H1 (cell line): ENCODE results near the gene UPP1. TPM values are rescaled to one million over a fixed set of nuclear protein-coding genes. Genes with fewer than 3 reads are reported as not detected.

ENCODE experiments used
- CTCF ChIA-PET: fragments of 300-600 bp; sonication (Branson Sonifier 250); formaldehyde crosslinking; loops from one replicate; lab custom pipeline; 2021; ENCODE audit not compliant: partially characterized antibody; lab: Charles Lee
- POLR2A ChIA-PET: fragments of 300-600 bp; sonication (Branson Sonifier 250); formaldehyde crosslinking; loops from one replicate; lab custom pipeline; 2021; ENCODE audit warnings: inconsistent platforms; ENCODE audit not compliant: partially characterized antibody; lab: Charles Lee
- DNase-seq, 2 experiments: peaks; one replicate each; pipeline versions ENCODE4 v3.0.0 to v3.0.0-alpha.2; 2010 to 2022; ENCODE audit warnings: low spot score in 2 of 2, low read depth in 1 of 2, mixed read lengths in 1 of 2
- FAIRE-seq: peaks from 2 replicates; lab custom pipeline; 2011; peaks lifted over from hg19 to GRCh38; lab: Jason Lieb, UNC
- H2AFZ ChIP-seq: 2 replicates; pipeline ENCODE4 v1.8.1; 2012; ENCODE audit warnings: low read length, inconsistent platforms
- H2AK5ac ChIP-seq: 2 replicates; pipeline ENCODE4 v1.6.1; 2013; ENCODE audit warnings: low read depth, low read length
- H2BK120ac ChIP-seq: replicated peaks from 2 replicates; pipeline ENCODE3; 2013; ENCODE audit warnings: low read depth, low read length, inconsistent platforms
- H2BK12ac ChIP-seq: 2 replicates; pipeline ENCODE4 v1.6.1; 2013; ENCODE audit warnings: low read depth, low read length
- H2BK15ac ChIP-seq: 2 replicates; pipeline ENCODE4 v1.6.1; 2013; ENCODE audit warnings: low read length
- H2BK20ac ChIP-seq: 2 replicates; pipeline ENCODE4 v1.6.1; 2013; ENCODE audit warnings: low read length
- H2BK5ac ChIP-seq: 2 replicates; pipeline ENCODE4 v1.6.1; 2013; ENCODE audit warnings: low read depth, low read length
- H3K14ac ChIP-seq: 2 replicates; pipeline ENCODE4 v1.6.1; 2013; ENCODE audit warnings: inconsistent platforms; ENCODE audit not compliant: insufficient read length
- H3K18ac ChIP-seq: 2 replicates; pipeline ENCODE4 v1.6.1; 2013; ENCODE audit warnings: low read length; ENCODE audit errors: extremely low read depth
- H3K23ac ChIP-seq: 2 replicates; pipeline ENCODE4 v1.6.1; 2013; ENCODE audit warnings: inconsistent platforms; ENCODE audit not compliant: insufficient read length
- H3K23me2 ChIP-seq: 2 replicates; pipeline ENCODE4 v1.6.1; 2013; ENCODE audit warnings: low read depth, low read length
- H3K27ac ChIP-seq: 2 replicates; pipeline ENCODE4 v1.6.1; 2011; ENCODE audit warnings: low read depth, low read length, inconsistent platforms
- H3K27me3 ChIP-seq, 4 experiments: replicated peaks in 1 of 4; 1 replicate in 1 of 4; 2 replicates in 3 of 4; pipeline versions ENCODE4 v1.6.1 to v1.8.1; 2011 to 2013; ENCODE audit warnings: low read length in 3 of 4, mild to moderate bottlenecking in 3 of 4, inconsistent platforms in 2 of 4, mixed read lengths in 2 of 4, moderate library complexity in 1 of 4; ENCODE audit not compliant: control insufficient read depth in 3 of 4, insufficient read depth in 3 of 4; ENCODE audit errors: extremely low read depth in 1 of 4
- H3K36me3 ChIP-seq, 4 experiments: 2 replicates each; pipeline versions ENCODE4 v1.6.1 to v1.8.1; 2011 to 2013; ENCODE audit warnings: mild to moderate bottlenecking in 4 of 4, low read length in 3 of 4, moderate library complexity in 2 of 4, control low read depth in 1 of 4, inconsistent platforms in 1 of 4; ENCODE audit not compliant: insufficient read depth in 4 of 4, control insufficient read depth in 2 of 4
- H3K4ac ChIP-seq: replicated peaks from 2 replicates; pipeline ENCODE3; 2013; ENCODE audit warnings: low read length, low read depth, mixed read lengths, inconsistent platforms; ENCODE audit not compliant: insufficient read length
- H3K4me1 ChIP-seq, 4 experiments: replicated peaks in 1 of 4; 1 replicate in 1 of 4; 2 replicates in 3 of 4; pipeline versions ENCODE4 v1.6.1 to v1.8.1; 2011 to 2013; ENCODE audit warnings: low read length in 3 of 4, inconsistent platforms in 2 of 4, mixed read lengths in 1 of 4; ENCODE audit not compliant: insufficient read depth in 4 of 4, control insufficient read depth in 3 of 4
- H3K4me2 ChIP-seq, 2 experiments: 2 replicates each; pipeline versions ENCODE4 v1.6.1 to v1.8.1; 2011 to 2013; ENCODE audit warnings: low read depth in 2 of 2, low read length in 2 of 2, control low read depth in 1 of 2, inconsistent platforms in 1 of 2, mild to moderate bottlenecking in 1 of 2; ENCODE audit not compliant: insufficient read depth in 1 of 2
- H3K4me3 ChIP-seq, 4 experiments: fragments of 200-600, 300-600 bp in 1 of 4; sonication (generic), shearing (Covaris generic), sonication (Bioruptor Twin) in 1 of 4; 2 replicates each; pipeline versions ENCODE4 v1.5.1 to v1.8.1; 2011 to 2016; ENCODE audit warnings: low read length in 4 of 4, low read depth in 3 of 4, control low read depth in 2 of 4, inconsistent platforms in 2 of 4, mild to moderate bottlenecking in 2 of 4, mixed read lengths in 1 of 4, moderate library complexity in 1 of 4; ENCODE audit not compliant: insufficient read depth in 2 of 4; ENCODE audit errors: extremely low read depth in 1 of 4
- H3K56ac ChIP-seq: replicated peaks from 2 replicates; pipeline ENCODE3; 2013; ENCODE audit warnings: low read depth, mild to moderate bottlenecking, mixed read lengths, low read length, inconsistent platforms; ENCODE audit not compliant: insufficient read length
- H3K79me1 ChIP-seq: 2 replicates; pipeline ENCODE4 v1.6.1; 2013; ENCODE audit warnings: low read depth, low read length, control low read depth
- H3K79me2 ChIP-seq, 2 experiments: 2 replicates each; pipeline versions ENCODE4 v1.6.1 to v1.8.1; 2012 to 2013; ENCODE audit warnings: low read length in 2 of 2, mild to moderate bottlenecking in 2 of 2, inconsistent platforms in 1 of 2; ENCODE audit not compliant: insufficient read depth in 2 of 2, control insufficient read depth in 1 of 2
- H3K9ac ChIP-seq, 4 experiments: replicated peaks in 1 of 4; 1 replicate in 1 of 4; 2 replicates in 3 of 4; pipeline versions ENCODE4 v1.6.1 to v1.8.1; 2011 to 2013; ENCODE audit warnings: low read depth in 3 of 4, low read length in 3 of 4, control low read depth in 2 of 4, mild to moderate bottlenecking in 2 of 4, moderate library complexity in 2 of 4, inconsistent platforms in 1 of 4; ENCODE audit errors: extremely low read depth in 1 of 4
- H3K9me3 ChIP-seq, 2 experiments: 2 replicates each; pipeline versions ENCODE4 v1.6.1 to v1.8.1; 2012 to 2013; ENCODE audit warnings: mild to moderate bottlenecking in 2 of 2, moderate library complexity in 2 of 2, control low read depth in 1 of 2, inconsistent platforms in 1 of 2, low read depth in 1 of 2, low read length in 1 of 2, mixed read lengths in 1 of 2; ENCODE audit not compliant: insufficient read depth in 2 of 2
- H4K20me1 ChIP-seq, 2 experiments: replicated peaks in 1 of 2; 2 replicates each; pipeline versions ENCODE3 to v1.8.1; 2011 to 2013; ENCODE audit warnings: inconsistent platforms in 2 of 2, low read length in 2 of 2, mild to moderate bottlenecking in 1 of 2; ENCODE audit not compliant: insufficient read depth in 2 of 2, control insufficient read depth in 1 of 2
- H4K5ac ChIP-seq: 2 replicates; pipeline ENCODE4 v1.6.1; 2013; ENCODE audit warnings: low read length, low read depth, mixed read lengths, inconsistent platforms; ENCODE audit not compliant: insufficient read length
- H4K8ac ChIP-seq: 2 replicates; pipeline ENCODE4 v1.8.0; 2013; ENCODE audit warnings: mild to moderate bottlenecking, moderate library complexity, low read length, inconsistent platforms; ENCODE audit not compliant: insufficient read depth; ENCODE audit errors: extremely low read depth
- H4K91ac ChIP-seq: replicated peaks from 2 replicates; pipeline ENCODE3; 2013; ENCODE audit warnings: low read length, mixed read lengths, inconsistent platforms; ENCODE audit not compliant: insufficient read length
- CBX8 ChIP-seq: fragments of 300-800, 300-1000 bp; sonication (generic); IDR thresholded peaks from 2 replicates; pipeline ENCODE4 v1.7.1; 2016; ENCODE audit warnings: low read depth, low read length, borderline replicate concordance
- CTBP2 ChIP-seq: IDR thresholded peaks from 2 replicates; pipeline ENCODE4 v1.7.0; 2011; ENCODE audit warnings: borderline replicate concordance, mild to moderate bottlenecking, moderate library complexity, mixed read lengths, low read length; ENCODE audit not compliant: insufficient read depth, insufficient read length
- HDAC2 ChIP-seq, 2 experiments: fragments of 300-600 bp in 1 of 2; sonication (generic) in 1 of 2; IDR thresholded peaks; 2 replicates each; pipeline ENCODE4 v1.6.1; 2011 to 2012; ENCODE audit warnings: low read depth in 2 of 2, low read length in 2 of 2, mild to moderate bottlenecking in 2 of 2, moderate library complexity in 2 of 2, borderline replicate concordance in 1 of 2, inconsistent platforms in 1 of 2
- JUN ChIP-seq: IDR thresholded peaks from 2 replicates; pipeline ENCODE4 v1.6.1; 2011; ENCODE audit warnings: low read depth, mild to moderate bottlenecking, improper control_type of control experiment, low read length
- KDM5A ChIP-seq: fragments of 200-600 bp; IDR thresholded peaks from 2 replicates; pipeline ENCODE4 v1.7.1; 2012; ENCODE audit warnings: mild to moderate bottlenecking, low read length, inconsistent platforms, mixed read lengths
- NANOG ChIP-seq: IDR thresholded peaks from 2 replicates; pipeline ENCODE4 v1.6.1; 2011; ENCODE audit warnings: low read length, low read depth, mild to moderate bottlenecking, inconsistent platforms; ENCODE audit not compliant: insufficient read depth, poor library complexity, severe bottlenecking
- POLR2A ChIP-seq, 2 experiments: IDR thresholded peaks; 1 replicate in 1 of 2; 2 replicates in 1 of 2; pipeline ENCODE4 v1.6.1; 2011; ENCODE audit warnings: low read depth in 2 of 2, low read length in 2 of 2, mild to moderate bottlenecking in 2 of 2; ENCODE audit errors: control extremely low read depth in 1 of 2
- POU5F1 ChIP-seq: IDR thresholded peaks from 2 replicates; pipeline ENCODE4 v1.6.1; 2011; ENCODE audit warnings: low read depth, mild to moderate bottlenecking, low read length, moderate library complexity
- SUZ12 ChIP-seq: fragments of 200-600 bp; sonication (generic); IDR thresholded peaks from 2 replicates; pipeline ENCODE4 v1.6.1; 2012; ENCODE audit warnings: mild to moderate bottlenecking, inconsistent platforms, low read length, moderate library complexity, mixed read lengths
- WGBS, 2 experiments: shearing (Covaris generic) in 1 of 2; methylation state at CpG; one replicate each; pipeline versions ENCODE4 v1.1.6 to v1.1.7; 2013 to 2015; ENCODE audit warnings: low lambda C conversion rate in 2 of 2, mixed read lengths in 2 of 2, inconsistent platforms in 1 of 2, low coverage in 1 of 2, missing lambda C conversion rate in 1 of 2; ENCODE audit not compliant: insufficient replicate concordance in 2 of 2, insufficient coverage in 1 of 2, insufficient read length in 1 of 2; ENCODE audit errors: extremely low coverage in 1 of 2, missing lambda C conversion rate in 1 of 2; 5-methylcytosine and 5-hydroxymethylcytosine counted together
- polyA plus RNA-seq, 7 experiments: library from polyadenylated mRNA; depleted of rRNA in 3 of 7; stranded (reverse) in 5 of 7; unstranded in 2 of 7; fragments of >200 nt in 5 of 7; fragments of 200-250 nt in 2 of 7; gene quantifications; 1 replicate in 5 of 7; 2 replicates in 1 of 7; 4 replicates in 1 of 7; pipeline versions ENCODE4 v1.2.1 to v1.2.3, GENCODE V29; 2011 to 2013; ENCODE audit warnings: missing spikeins in 2 of 7, mixed read lengths in 2 of 7
- total RNA-seq: library from RNA; stranded (reverse); fragmentation: NEBNext Ultra II Directional; extraction: Animal tissue kit (Norgen Biotek cat#: 25700); gene quantifications from 2 replicates; pipeline ENCODE4 v1.2.1, GENCODE V29; 2021

Gene UPP1
- total and polyA plus RNA-seq, 2 of the 8 experiments (the other 6 are each of a cell fraction or from before 2014, with no cell fraction given) = 40.7 to 46.2 TPM

DNA sequence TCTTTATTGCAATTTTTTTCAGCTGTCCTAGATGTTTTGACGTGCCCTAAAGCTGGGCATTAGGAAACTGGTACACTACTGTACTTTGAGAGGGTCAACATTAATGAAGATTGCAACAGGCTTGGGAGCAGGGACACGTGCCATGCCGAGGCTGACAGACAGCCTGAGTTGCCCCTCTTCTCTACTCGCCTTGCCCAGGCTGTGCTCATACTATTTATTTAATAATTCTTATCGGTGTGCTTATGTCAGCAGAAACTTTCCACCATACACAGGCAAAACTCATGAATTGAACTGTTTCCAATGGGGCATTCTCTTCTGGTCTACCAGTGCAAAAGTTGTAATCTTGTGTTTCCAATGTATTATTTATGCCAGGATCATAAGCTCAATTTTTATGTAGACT lies 29.4 kb upstream of the UPP1 start:
- Histone ChIP-seq H2AFZ (no peak overlapping the region), H3K4me1 (no peaks in the 10 kb centered on the region), H4K20me1 (no peaks in the 10 kb centered on the region), H3K79me2 (no peaks in the 10 kb centered on the region), H4K5ac (no peak overlapping the region), H3K4me2 (no peak overlapping the region), H3K18ac (no peak overlapping the region), H3K36me3 (no peaks in the 10 kb centered on the region), H2BK20ac (no peak overlapping the region), H2BK120ac (no peak overlapping the region), H3K14ac (no peak overlapping the region), H2BK15ac (no peak overlapping the region), H2BK5ac (no peak overlapping the region), H3K23ac (no peak overlapping the region), H2BK12ac (no peak overlapping the region), H4K8ac (no peak overlapping the region), H3K79me1 (no peaks in the 10 kb centered on the region), H3K23me2 (no peaks in the 10 kb centered on the region), H4K91ac (no peak overlapping the region), H3K9me3 (0 out of 4 replicates have a peak, but pooled peaks cover 0 to 2% of the 10 kb centered on the region in 2 experiments), H3K4ac (no peak overlapping the region), H3K4me3 (no peak overlapping the region), H3K27ac (no peak overlapping the region), H2AK5ac (no peak overlapping the region), H3K56ac (no peak overlapping the region), H3K27me3 (no peaks in the 10 kb centered on the region), H3K9ac (no peak overlapping the region)
- ChIA-PET POLR2A (interaction anchor here (1.0 kb wide), 1 partner anchor 20 kb away, joined by 3 read pairs; no protein-coding TSS in a partner anchor), CTCF (interaction anchor here (0.6 to 1.0 kb wide), 5 partner anchors 14 to 240 kb away, joined by 3 read pairs; no protein-coding TSS in a partner anchor)
- FAIRE-seq = no peak
- TF ChIP-seq KDM5A = no peak
- no peak for TF ChIP-seq JUN
- TF ChIP-seq NANOG = no peak
- no peak for TF ChIP-seq CTBP2
- TF ChIP-seq POLR2A (IDR thresholded peaks at IDR 0.05; ENCODE audit: control extremely low read depth in 1 of 2, low read depth in 2 of 2, low read length in 2 of 2) = no peak
- TF ChIP-seq SUZ12 = no peak
- TF ChIP-seq CBX8 = no peak
- no peak for TF ChIP-seq POU5F1
- no peak for TF ChIP-seq HDAC2 (IDR thresholded peaks at IDR 0.05; ENCODE audit: borderline replicate concordance in 1 of 2, low read depth in 2 of 2, low read length in 2 of 2)
- DNase-seq = no peak
- 81% methylated on average over 5 of the region's 5 CpGs; no CpG with 5 or more reads in 1 of the 2 experiments for WGBS, 2 experiments
